ENCODE results near the gene CHAF1B.
A peak's percentile ranks its signal among the peaks of the same experiment; 100 is the strongest.
"Not testable (repeated sequence)": the region's sequence is repeated elsewhere in the genome, so short reads cannot be mapped to it uniquely, and the experiment has no call there.

Gene CHAF1B

DNA sequence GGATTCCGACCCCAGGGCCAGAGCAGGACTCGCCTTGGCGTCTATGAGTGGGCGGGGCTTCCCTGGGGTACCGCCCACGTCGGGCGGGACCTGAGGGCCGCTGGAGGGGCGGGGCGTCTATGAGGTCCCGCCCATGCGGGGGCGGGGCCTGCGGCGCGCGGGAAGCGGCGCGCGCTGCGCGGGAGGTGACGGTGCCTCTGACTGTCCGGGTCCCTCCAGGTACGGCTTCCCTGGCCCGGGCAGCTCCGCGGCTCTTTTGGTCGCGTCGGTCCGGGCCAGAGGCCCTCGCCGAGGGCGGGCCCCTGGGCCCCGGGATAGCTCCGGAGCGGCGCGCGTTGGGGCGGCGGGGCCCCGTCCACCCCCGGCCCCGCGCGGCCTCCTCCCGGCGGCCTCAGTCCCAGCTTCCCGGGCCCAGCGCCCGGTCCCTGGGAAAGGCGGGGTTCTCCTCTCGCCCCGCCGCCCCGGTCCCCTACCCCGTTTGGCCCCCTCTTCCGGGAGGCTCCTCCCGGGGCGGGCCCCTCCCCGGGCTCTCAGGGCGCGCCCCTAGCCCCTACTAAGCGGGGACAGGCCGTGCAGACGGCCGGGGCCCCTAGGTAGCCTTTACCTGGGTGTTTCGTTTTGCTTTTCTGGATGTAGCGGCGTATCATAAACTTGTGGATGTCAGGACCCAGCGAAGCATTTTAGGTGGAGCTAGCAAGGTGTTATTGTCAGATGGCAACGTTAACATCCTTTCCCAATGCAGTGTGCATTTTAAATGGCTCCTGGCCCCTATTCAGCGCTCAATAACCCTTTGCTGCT is at the start of gene CHAF1B:
Gene CHAF1B (plus strand): TSS at position 160 of the 798 bp plus-strand sequence. CDS start 745 bp downstream, outside the sequence.
- peak; percentile 85 for DNase-seq

DNA sequence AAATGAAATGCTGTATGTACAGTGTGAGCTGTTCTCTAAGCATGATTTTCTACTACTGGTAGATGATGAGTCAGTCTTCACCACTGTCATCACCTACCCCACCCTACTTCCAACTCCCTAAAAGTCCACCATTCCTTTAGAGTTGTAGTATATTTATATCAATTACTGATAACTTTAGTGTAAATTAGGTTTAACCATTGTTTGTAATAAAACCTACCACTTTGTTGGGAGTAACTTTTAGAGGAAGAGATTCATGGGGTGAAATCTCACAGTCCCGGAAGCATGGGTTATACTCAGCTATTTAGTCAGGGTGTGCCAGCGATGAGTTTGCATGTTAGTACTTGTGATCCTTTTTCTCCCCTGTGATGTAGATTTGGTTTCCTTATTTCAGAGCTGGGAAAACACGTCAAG is 48.1 kb upstream of the CHAF1B start:
- no peak for DNase-seq

DNA sequence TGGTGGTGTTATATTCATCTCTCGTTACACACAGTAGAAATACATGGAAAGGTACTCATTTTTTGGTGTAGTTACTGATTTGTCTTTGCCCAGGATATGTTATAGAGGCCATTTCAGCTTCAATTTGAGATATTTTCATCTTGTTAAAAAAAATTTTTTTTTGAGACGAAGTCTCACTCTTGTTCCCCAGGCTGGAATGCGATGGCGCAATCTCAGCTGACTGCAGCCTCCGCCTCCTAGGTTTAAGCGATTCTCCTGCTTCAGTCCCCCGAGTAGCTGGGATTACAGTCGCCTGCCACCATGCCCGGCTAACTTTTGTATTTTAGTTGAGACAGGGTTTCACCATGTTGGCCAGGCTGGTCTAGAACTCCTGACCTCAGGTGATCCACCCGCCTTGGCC is 46.2 kb upstream of the CHAF1B start:
- no peak for DNase-seq

DNA sequence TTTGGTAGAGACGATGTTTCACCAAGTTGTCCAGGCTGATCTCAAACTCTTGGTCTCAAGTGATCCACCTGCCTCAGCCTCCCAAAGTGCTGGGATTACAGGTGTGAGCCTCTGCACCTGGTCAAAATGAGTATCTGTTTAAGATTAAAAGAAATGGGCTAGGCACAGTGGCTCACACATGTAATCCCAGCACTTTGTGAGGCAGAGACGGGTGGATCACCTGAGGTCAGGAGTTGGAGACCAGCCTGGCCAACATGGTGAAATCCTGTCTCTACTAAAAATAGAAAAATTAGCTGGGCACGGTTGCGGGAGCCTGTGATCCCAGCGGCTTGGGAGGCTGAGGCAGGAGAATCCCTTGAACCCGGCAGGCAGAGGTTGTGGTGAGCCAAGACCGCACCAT is 42.6 kb upstream of the CHAF1B start:
- not testable (repeated sequence) for DNase-seq

DNA sequence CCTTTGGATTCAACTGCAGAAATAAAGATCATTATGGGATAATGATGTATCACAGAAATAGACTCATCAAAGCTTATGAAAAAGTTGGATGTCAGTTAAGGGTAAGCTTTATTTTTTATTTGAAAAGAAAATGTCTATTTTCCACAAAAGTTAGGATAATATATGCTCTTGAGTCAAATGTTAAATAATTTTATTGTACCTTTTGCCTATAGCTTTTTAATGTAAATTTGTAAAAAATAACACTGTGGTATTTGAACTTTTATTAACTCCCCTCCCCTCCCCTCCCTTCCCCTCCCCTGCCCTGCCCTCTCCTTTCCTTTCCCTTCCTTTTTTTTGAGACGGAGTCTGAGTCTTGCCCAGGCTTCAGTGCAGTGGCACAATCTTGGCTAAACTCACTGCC is 40.3 kb upstream of the CHAF1B start:
- no peak for DNase-seq

DNA sequence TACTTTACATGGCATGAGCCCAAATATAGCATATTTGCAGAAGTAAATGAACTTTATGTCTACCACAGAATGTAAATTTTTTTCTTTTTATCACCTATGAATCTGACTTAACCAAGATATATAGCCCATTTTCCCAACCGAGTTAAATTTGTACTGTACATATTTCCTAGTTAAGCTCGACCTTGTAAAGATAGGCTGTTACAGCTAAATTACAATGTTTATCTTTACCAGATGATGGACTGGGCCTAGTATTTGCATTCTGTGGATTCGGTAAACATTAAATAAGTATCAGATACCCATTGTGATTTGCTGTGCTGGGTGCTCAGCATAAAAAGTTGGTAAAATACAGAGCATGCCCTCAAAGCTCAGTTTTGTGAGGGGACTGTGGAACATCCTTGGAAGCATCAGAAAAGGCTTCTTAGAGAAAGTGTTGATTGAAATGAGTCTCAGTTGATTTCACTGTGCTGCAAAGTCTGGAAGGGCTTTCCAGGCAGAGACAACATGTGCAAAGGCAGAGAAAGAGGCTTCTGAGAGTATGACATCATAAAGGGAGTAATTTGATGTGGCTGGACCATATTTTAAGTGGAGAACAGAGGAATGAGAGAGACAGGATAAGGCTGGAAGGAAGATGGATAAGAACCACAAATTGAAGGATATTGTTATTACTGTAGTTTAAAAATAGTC is 37.8 kb upstream of the CHAF1B start:
- no peak for DNase-seq

DNA sequence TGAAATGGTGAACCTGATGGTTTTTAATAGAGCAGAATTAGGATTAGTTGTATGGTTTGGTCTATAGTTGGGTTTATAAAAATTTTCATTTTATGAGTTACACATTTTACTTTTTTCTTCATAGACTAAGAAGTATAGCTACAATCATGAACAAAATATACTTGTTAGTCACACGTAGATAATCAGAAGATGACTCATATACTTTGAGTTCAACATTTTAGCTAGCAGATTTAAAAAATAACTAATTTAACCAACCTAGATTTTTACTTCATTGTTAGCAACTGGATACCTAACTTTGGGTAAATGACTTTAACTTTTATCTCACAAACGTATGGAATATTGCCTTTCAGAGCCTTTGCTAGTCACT is 37.2 kb upstream of the CHAF1B start:
- DNase-seq: no peak

DNA sequence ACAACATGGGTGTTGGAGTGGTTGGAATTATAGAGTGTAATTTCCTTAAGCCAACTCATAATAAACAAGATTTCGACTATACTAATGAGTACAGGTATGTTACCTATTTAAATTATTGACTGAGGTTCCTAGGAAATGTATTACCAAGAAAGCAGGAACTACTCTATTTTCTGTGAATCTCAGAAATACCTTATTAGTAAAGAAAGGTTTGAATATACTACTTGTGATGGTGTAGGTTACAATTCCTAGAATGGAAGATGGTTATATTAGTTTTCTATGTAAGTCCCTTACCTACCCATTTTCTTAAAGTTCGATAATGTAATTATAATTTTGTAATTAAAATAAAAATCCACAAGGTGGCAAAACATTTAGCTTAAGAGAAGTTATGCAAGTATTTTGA is 35.9 kb upstream of the CHAF1B start:
- no peak for DNase-seq

DNA sequence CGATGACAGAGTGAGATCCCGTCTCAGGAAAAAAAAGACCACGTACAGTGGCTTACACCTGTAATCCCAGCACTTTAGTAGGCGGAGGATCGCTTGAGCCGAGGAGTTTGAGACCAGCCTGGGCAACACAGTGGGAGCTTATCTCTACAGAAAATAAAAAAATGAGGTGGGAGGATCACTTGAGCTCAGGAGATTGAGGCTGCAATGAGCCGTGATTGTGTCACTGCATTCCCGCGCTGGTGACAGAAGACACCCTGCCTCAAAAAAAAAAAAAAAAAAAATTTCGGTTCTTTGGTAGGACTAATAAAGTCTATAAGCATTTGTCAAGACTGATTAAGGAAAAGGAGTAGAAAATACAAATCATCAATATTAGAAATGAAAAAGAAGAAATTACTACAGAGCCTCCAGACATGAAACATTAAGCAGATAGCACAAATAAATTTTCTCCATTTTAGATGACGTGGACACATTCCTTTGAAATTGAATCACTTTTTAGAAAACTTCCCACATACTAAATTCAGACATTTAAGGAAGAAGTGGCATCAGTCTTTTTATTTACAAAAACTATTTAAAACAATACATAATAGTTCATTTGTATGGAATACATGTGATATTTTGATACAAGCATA is 34.8 kb upstream of the CHAF1B start:
- no peak for DNase-seq

DNA sequence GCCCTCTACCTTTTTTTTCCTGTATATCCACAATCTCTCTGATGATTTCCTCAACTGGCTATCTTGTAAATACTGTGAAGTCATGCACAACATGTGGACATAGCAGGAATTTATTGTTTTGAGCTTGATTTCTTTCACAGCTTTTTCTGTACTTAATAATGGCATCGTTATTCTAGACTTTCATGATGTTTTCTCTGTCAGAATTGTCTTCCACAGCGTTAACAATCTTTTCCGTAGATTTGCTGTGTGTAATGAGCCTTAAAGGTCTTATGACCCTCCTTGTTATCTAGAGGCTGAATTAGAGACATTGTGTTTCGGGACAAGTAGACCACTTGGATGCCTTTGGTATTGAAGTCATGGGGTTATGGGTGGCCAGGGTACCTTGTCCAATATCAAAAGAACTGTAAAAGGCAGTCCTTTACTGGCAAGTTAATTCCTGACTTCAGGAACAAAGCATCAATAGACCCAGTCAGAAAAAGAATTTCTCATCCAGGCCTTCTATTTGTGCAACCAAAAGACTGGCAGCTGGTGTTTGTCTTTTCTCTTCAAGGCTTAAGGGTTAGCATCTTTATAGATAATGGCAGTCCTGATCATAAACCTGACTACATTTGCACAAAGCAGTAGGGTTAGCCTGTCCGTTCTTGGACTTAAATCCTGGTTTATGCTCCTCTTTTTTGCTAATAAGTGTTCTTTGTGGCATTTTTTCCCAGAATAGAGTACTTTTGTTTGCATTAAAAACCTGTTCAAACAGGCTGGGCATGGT is 30.1 kb upstream of the CHAF1B start:
- DNase-seq: no peak

DNA sequence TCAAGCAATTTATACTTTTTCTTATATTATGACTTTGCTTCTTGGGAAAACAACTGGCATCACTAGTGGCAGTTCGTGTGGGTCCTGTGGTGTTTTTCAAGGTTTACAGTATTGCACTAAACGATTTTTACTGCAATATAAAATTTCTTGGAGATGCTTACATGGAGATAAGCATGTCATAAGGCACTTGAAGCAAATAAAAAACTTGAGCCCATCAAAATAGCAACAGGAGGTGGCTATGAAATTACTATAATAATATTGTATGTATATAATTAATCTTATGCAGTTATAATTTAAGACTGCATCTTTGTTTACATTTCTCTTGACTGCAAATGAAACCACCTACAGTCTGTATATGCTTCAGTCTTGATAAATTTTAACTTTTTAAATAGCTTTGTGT is 29.3 kb upstream of the CHAF1B start:
- no peak for DNase-seq

DNA sequence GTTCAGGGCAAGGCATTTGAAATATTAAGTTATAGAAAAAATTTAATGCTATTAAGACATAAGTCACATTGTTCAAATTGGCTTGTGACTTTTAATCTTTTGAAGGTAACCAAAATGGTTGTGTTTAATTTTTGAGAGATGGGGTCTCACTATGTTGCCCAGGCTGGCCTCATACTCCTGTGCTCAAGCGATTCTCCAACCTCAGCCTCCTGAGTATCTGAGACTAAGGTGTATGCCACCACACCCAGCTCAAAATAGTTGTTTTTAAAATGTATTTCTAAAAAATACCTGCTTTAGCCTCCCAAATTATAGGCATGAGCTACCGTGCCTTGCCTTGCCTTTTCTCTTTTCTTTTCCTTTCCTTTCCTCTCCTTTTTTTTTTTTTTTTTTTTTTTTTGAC is 26.0 kb upstream of the CHAF1B start:
- DNase-seq: no peak

DNA sequence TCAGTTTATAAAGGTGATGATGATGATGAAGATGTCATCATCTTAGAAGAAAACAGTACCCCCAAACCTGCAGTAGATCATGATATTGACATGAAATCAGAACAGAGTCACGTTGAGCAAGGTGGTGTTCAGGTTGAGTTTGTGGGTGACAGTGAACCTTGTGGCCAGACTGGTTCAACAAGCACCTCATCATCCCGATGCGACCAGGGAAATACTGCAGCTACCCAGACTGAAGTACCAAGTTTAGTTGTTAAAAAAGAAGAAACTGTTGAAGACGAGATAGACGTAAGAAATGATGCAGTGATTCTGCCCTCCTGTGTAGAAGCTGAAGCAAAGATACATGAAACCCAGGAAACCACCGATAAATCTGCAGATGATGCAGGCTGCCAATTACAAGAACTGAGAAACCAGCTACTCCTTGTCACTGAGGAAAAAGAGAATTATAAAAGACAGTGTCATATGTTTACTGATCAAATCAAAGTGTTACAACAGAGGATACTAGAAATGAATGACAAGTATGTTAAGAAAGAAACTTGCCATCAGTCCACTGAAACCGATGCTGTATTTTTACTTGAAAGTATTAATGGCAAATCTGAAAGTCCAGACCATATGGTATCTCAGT is 16.0 kb upstream of the CHAF1B start:
- no peak for DNase-seq

DNA sequence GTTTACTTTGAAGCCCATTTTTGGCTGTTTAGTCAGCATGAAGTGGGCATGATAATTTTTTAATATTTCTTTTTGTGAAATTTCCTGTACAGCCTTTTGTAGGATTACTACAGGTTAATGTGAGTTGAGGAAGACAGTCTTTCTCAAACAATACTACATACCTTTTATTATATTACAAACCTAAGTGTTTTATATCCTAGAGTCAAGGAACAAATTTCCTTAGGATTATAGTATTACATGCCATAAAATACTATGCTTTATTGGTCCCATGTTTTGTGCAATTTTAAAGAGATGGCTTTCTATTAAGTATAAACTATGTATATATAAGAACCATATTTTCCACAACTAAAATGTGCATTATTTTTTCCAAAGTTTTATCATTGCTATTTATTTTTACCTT is 9.2 kb upstream of the CHAF1B start:
- no peak for DNase-seq

DNA sequence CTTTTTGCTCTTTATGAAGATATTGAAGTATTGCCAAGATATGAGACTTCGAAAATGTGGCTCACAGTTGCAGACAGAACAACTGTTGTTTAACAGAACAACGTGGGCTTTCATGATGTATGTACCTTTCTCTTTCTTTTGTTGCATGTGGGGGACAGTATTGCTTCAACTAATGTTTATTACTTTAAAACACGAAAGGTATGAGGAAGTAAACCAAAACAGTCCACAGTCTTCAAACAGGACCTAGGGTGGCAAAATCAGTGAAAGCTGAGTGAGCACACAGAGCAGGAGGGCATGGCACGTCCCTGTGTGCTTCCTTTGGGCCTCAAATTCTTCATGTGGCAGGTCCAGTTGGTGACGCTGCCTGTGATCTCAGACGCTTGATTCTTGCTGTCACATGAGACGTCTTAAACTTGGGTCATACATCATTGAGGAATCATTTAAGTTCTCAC is 7.8 kb upstream of the CHAF1B start:
- DNase-seq: no peak

DNA sequence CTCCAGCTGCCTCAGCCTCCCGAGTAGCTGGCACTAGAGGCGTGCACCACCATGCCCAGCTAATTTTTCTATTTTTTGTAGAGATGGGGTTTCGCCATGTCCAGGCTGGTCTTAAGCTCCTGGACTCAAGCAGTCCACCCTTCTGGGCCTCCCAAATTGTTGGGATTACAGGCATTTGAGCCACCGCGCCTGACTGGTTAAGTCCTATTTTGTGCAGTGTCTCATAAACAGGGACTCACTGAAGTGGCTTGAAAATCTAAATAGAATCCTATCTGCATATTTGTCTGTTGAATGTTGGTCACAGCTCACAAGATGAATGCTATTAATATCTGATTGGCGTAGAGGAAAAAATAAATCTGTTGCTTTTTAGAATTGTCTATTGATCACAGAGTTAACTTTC is 5.9 kb upstream of the CHAF1B start:
- DNase-seq: no peak

DNA sequence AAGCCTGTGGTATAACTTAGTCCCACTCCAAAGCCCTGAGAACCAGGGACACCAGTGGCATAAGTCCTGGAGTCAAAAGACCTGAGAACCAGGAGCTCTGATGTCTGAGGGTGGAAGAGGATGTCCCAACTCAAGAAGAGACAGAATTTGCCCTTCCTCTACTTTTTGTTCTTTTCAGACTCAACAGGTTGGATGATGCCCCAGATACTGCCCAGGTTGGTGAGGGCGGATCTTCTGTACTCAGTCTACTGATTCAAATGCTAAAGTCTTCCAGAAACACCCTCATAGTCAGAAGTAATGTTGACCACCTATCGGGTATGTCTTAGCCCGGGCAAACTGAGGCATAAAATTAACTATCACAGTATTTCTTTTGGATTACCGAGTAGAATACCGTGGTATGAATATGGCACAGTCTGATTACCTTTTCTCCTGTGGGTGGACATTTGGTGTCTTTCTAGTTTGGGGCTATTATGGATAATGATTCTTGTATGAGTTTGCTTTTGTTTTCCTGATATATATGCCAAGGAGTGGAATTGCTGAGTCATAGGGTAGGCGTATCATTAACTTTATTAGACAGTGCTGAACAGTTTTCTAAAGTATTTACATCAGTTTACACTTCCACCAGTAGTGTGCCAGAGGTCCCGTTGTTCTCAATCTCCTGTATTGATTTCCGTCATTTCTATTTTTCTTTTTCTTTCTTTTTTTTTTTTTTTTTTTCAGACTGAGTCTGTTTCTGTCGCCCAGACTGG is 3.2 kb upstream of the CHAF1B start:
- DNase-seq: no peak

DNA sequence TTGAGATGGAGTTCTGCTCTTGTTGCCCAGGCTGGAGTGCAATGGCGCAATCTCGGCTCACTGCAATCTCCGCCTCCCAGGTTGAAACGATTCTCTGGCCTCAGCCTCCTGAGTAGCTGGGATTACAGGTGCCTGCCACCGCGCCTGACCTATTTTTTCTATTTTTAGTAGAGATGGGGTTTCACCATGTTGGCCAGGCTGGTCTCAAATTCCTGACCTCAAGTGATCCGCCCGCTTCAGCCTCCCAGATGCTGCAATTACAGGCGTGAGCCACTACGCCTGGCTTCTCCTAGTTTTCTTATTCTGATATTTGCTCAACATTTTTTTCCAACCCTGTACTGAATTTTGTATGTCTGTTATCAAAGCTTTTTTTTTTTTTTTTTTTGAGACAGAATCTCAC is 2.5 kb upstream of the CHAF1B start:
- DNase-seq: not testable (repeated sequence)

DNA sequence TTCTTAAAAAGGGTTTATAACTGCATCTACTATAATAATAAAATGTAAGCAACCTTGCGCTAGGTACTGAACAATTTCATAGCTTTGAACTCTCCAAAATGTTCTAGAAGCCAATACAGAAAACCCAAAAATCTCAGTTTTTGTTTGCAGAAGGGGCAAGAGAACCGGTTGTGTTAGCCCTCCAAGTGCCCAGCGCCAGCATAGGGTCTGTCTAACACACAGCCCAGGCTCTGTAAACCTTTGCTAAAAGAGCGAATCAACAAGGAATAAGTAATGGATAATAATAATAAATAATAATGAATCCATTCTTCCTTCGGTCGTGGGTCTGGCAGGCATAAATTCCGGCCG is 333 bp upstream of the CHAF1B start:
- no peak for DNase-seq

DNA sequence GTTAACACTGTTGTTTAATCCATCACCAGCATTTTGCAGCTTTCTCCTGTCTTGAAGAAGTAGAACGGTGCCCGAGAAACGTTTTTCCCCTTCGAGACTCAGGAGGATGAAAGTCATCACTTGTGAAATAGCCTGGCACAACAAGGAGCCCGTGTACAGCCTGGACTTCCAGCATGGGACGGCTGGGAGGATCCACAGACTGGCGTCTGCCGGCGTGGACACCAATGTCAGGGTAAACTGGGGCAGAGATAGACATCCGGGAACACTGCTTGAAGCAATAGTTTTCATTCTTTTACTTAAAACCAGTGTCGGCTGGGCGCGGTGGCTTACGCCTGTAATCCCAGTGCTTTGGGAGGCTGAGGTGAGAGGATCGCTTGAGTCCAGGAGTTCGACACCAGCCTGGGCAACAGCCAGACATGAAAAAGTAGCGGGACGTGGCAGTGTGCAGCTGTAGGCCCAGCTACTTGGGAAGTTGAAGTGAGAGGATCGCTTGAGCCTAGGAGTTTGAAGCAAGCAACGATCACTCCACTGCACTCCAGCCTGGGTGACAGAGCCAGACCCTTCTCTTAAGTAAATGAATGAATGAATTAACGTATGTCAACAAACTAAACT is 945 bp downstream of the CHAF1B start:
- no peak for DNase-seq

DNA sequence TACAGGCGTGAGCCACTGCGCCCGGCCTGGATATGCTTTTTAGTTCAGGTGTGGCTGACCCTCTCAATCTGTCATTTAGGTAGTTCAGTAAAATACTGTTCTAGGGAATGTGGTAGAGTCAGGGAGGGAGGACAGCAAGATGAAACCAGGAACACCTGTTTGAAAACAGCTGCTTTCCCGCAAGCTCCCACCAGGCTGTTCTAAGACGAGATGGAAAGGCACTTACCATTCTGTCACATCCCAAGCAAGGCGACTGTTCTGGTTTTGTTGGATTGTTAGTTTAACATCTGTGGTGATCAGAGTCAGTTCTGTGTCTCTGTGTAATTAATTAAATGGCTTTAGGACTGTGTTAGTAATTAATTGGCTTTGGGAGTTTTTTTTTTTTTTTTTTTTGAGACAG is 2.9 kb downstream of the CHAF1B start:
- no peak for DNase-seq

DNA sequence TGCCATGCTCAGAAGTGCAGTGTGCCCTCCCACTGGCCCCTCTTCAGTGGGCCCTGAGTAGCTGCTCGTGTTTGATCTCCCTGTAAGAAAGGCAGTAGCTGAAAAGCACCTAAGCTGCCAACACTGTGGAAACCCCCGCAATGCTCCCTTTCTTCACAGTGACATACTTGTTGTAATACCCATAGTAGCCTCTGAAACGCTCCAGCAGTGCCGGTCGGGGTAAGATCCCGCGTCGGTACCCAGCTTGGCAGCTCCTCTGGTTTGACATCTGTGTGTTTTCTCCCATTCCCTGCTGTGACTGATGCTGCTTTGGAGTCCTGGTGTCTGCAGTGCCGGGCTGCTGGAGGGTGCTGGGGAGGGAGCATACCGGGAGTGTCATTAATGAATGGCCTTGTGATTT is 3.6 kb downstream of the CHAF1B start:
- no peak for DNase-seq

All from CD4-positive, alpha-beta T cell treated with Interleukin-10 for 1 hour (primary cell).